GM19099 (cell line): Measurements from ENCODE around the gene HBA2.

Source experiments
- POLR2A ChIP-seq: IDR thresholded peaks from 3 replicates; pipeline ENCODE4 v1.6.1; 2011; ENCODE audit warnings: low read depth; ENCODE audit not compliant: insufficient read length; ENCODE audit errors: extremely low read depth

HBA2 gene

DNA sequence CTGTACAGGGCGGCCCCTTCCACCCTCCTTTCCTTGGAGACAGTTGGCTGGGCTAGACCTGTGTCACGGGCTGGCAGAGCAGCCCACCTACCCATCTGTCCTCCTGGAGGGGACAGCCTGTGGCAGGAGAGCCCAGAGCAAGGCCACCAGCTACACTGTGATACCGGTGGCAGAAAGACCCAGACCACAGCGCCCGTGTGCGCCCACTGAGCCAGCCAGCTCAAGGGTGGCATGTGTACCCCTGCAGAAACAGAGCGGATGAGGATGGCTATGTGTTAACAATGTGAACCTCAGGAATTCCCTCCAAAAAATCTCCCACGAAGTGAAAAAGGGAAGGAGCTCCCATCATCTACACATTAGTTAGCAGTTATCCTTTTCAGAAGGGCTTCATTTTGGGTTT, 14.7 kb downstream of the HBA2 start:
- no peak for TF ChIP-seq POLR2A

DNA sequence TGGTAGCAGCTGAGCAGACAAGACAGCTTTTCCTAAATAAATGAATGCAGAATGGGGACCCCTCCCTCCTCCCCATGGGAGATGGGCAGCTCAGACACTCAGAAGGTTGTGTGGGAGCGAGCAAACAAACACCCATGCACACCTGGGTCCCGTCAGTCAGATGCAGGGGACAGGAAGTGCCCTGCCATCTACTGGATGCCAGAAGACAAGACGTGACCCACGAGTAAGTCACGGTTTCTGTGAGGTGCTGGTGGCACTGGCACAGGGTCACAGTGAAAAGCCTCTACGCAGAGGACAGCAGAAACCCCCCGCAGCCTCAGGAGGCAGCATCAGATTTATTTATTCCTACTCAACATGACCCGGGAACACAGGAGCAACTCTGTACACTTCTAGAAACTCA, 16.0 kb downstream of the HBA2 start:
- TF ChIP-seq POLR2A = no peak

DNA sequence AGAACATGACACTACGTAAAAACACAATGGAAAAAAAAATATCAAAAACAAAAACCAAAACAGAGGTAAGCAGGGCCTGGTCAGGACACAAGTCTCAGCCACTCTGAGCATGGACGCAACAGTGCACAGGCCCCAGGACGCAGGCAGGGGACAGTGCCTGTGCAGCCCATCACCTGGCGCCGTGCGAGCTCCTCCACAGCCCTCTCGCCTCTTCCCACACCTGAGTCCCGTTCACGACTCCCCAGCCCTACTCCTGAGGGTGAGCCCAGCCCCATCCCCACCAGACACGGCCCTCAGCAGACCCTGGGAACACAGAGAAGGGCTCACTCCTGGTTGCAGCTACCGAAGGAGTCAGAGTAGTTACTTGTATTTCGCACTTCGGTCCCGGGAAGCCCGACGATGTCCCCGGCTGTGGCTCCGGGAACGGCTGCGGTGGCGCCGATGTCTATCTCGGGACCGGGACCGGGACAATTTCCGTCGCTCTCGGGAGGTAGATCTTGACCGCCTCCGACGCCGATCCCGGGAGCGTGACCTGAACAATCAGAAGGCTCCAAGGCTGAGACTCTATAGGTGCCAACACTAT, 17.0 kb downstream of the HBA2 start:
- no peak for TF ChIP-seq POLR2A

DNA sequence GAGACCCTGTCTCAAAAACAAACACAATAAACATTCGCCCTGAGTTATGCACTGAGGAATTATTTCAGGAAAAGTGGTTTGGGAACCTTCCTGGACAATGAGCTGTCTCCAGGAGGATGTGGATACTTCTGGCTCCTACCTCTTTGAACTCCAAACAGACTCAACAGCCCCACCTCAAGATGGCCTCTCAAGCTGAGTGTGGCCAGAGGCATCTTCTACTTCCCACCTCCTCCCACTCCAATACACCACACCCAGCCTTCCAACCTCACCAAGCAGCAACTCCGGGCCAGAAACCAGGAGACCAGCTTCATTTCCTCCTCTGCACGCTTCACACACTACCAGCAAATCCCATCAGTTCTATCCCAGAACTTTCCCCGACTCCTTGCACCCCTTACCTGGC, 19.2 kb downstream of the HBA2 start:
- TF ChIP-seq POLR2A = no peak

DNA sequence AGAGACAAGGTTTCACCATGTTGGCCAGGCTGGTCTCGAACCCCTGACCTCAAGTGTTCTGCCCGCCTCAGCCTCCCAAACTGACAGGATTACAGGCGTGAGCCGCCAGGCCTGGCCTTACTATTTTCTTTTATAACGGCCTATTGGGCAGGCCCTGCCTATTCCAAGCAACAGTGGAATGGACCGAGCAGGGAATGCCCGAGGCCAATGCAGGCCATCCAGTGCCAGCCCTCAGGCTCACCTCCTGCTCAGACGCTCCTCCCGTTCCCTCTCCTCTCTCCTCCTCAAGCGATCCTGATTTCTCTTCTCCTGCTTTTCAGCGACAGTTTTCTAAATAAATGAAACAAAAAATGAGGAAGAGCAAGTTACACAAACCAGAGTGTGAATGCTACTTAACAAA, 20.0 kb downstream of the HBA2 start:
- TF ChIP-seq POLR2A = no peak

DNA sequence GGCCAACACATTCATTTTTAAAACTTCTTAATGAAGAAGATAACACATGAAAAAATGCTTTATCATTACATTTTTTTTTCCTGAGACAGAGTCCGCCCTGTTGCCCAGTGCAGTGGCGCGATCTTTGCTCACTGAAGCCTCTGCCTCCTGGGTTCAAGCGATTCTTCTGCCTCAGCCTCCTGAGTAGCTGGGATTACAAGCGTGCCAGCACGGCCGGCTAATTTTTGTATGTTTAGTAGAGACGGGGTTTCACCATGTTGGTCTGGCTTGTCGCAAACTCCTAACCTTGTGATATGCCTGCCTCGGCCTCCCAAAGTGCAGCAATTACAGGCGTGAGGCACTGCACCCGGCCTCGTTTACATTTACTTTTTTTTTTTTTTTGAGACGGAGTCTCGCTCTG, 20.8 kb downstream of the HBA2 start:
- no peak for TF ChIP-seq POLR2A

DNA sequence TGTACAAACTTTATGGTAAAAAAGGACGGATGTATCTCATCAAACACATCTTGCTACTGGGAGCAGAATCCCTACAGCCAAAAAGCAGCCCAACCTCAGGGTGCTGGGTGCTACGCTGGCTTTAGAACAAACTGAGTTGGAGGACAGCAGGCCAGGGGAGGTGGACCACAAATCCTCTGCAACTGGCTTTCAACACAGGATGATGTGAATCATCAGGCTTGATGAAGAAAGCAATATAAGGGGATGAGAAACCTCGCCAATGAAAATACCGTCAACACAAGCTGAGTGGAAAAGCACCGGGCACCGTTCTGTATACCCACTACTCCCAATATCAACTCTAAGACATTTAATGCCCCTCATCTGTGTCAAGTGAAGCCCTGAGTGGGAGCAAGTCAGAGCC, 21.8 kb downstream of the HBA2 start:
- no peak for TF ChIP-seq POLR2A

DNA sequence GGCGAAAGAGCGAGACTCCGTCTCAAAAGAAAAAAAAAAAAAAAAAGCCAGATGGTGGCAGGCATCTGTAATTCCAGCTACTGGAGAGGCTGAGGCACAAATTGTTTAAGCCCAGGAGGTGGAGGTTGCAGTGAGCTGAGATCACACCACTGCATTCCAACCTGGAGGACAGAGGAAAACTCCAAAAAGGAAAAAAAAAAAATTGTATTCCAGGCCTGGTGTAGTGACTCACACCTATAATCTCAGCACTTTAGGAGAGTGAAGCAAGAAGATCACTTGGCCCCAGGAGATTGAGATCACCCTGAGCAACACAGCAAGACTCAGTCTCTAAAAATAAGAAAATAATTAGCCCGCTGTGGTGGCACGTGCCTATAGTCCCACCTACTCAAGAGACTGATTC, 27.7 kb downstream of the HBA2 start:
- no peak for TF ChIP-seq POLR2A

DNA sequence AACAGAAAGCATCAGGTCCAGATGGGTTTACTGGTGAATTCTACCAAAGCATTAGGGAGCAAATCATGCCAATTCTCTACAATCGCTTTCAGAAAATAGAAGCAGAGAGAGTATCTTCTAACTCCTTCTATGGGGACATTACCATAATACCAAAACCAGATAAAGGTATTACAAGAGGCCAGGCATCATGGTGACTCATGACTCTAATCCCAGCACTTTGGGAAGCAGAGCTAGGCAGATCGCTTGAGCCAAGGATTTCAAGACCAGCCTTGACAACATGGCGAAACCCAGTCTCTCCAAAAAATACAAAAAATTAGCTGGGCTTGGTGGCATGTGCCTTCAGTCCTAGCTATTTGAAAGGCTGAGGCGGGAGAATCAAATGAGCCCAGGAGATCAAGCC, 30.6 kb downstream of the HBA2 start:
- no peak for TF ChIP-seq POLR2A

DNA sequence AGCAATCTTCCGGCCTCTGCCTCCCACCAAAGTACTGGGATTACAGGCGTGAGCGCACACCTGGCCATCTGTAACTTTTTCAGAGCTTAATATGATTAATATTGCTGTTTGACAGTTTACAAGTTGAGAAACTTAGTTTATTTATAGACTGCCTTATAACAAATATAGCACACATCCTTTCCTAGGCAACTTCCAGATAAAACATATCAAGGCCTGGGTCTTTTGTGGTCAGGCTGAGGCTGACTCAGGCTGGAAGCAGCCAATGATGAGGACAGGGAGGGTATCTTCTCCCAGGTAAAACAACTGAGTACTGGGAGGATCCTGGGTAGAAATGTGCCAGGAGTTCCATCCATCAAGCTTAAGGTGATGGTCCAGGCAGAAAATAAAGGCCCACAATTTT, 40.3 kb downstream of the HBA2 start:
- no peak for TF ChIP-seq POLR2A

DNA sequence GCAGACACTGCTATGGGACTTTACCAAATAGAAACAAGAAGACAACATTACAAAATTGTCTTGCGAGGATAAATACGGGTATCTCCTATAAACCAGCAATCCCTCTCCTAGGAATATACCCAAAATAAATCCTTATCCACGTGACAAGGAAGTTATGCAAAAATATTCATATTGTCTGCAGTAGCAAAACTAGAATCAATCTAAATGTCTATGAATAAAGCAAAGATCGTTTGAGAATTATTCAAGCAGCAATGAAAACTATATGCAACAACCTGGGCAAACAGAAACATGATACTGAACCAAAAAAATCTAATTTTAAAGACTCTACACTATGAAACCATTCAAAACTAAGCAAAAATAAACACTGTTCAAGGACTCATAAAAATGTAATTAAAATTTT, 47.3 kb downstream of the HBA2 start:
- no peak for TF ChIP-seq POLR2A
